GM19328 (cell line): ENCODE results near the gene HABP4.

Experiments used
- ATAC-seq: cut with Tn5 transposase; IDR thresholded peaks from one replicate; pipeline ENCODE4 v1.9.1; 2021; ENCODE audit warnings: mild to moderate bottlenecking, moderate library complexity; ENCODE audit not compliant: unreplicated experiment

Gene HABP4

GRCh38 chr9:96515621-96516470 lies 65.9 kb downstream of the HABP4 start:
- ATAC-seq = no peak

GRCh38 chr9:96519095-96519494 lies 69.1 kb downstream of the HABP4 start:
- no peak for ATAC-seq

- no peak for ATAC-seq
Observed at GRCh38 chr9:96519787-96520186, 69.8 kb downstream of the HABP4 start.

- no peak for ATAC-seq
Observed at GRCh38 chr9:96522366-96522765, 72.4 kb downstream of the HABP4 start.

- no peak for ATAC-seq
Observed at GRCh38 chr9:96523374-96523773, 73.4 kb downstream of the HABP4 start.

GRCh38 chr9:96524045-96524444 lies 74.1 kb downstream of the HABP4 start:
- ATAC-seq = no peak

- no peak for ATAC-seq
Observed at GRCh38 chr9:96524764-96525163, 74.8 kb downstream of the HABP4 start.

- ATAC-seq = no peak
Observed at GRCh38 chr9:96532173-96532572, 82.2 kb downstream of the HABP4 start.

- ATAC-seq = no peak
Observed at GRCh38 chr9:96540106-96540505, 90.1 kb downstream of the HABP4 start.
